H1 (cell line): ENCODE results near the gene MLEC. TPM values are rescaled to one million over a fixed set of nuclear protein-coding genes. Genes with fewer than 3 reads are reported as not detected.

Experiments
- CTCF ChIA-PET: fragments of 300-600 bp; sonication (Branson Sonifier 250); formaldehyde crosslinking; loops from one replicate; lab custom pipeline; 2021; ENCODE audit not compliant: partially characterized antibody; lab: Charles Lee
- POLR2A ChIA-PET: fragments of 300-600 bp; sonication (Branson Sonifier 250); formaldehyde crosslinking; loops from one replicate; lab custom pipeline; 2021; ENCODE audit warnings: inconsistent platforms; ENCODE audit not compliant: partially characterized antibody; lab: Charles Lee
- DNase-seq, 2 experiments: peaks; one replicate each; pipeline versions ENCODE4 v3.0.0 to v3.0.0-alpha.2; 2010 to 2022; ENCODE audit warnings: low spot score in 2 of 2, low read depth in 1 of 2, mixed read lengths in 1 of 2
- FAIRE-seq: peaks from 2 replicates; lab custom pipeline; 2011; peaks lifted over from hg19 to GRCh38; lab: Jason Lieb, UNC
- H2AFZ ChIP-seq: 2 replicates; pipeline ENCODE4 v1.8.1; 2012; ENCODE audit warnings: low read length, inconsistent platforms
- H2AK5ac ChIP-seq: 2 replicates; pipeline ENCODE4 v1.6.1; 2013; ENCODE audit warnings: low read depth, low read length
- H2BK120ac ChIP-seq: replicated peaks from 2 replicates; pipeline ENCODE3; 2013; ENCODE audit warnings: low read depth, low read length, inconsistent platforms
- H2BK12ac ChIP-seq: 2 replicates; pipeline ENCODE4 v1.6.1; 2013; ENCODE audit warnings: low read depth, low read length
- H2BK15ac ChIP-seq: 2 replicates; pipeline ENCODE4 v1.6.1; 2013; ENCODE audit warnings: low read length
- H2BK20ac ChIP-seq: 2 replicates; pipeline ENCODE4 v1.6.1; 2013; ENCODE audit warnings: low read length
- H2BK5ac ChIP-seq: 2 replicates; pipeline ENCODE4 v1.6.1; 2013; ENCODE audit warnings: low read depth, low read length
- H3K14ac ChIP-seq: 2 replicates; pipeline ENCODE4 v1.6.1; 2013; ENCODE audit warnings: inconsistent platforms; ENCODE audit not compliant: insufficient read length
- H3K18ac ChIP-seq: 2 replicates; pipeline ENCODE4 v1.6.1; 2013; ENCODE audit warnings: low read length; ENCODE audit errors: extremely low read depth
- H3K23ac ChIP-seq: 2 replicates; pipeline ENCODE4 v1.6.1; 2013; ENCODE audit warnings: inconsistent platforms; ENCODE audit not compliant: insufficient read length
- H3K23me2 ChIP-seq: 2 replicates; pipeline ENCODE4 v1.6.1; 2013; ENCODE audit warnings: low read depth, low read length
- H3K27ac ChIP-seq: 2 replicates; pipeline ENCODE4 v1.6.1; 2011; ENCODE audit warnings: low read depth, low read length, inconsistent platforms
- H3K27me3 ChIP-seq, 4 experiments: replicated peaks in 1 of 4; 1 replicate in 1 of 4; 2 replicates in 3 of 4; pipeline versions ENCODE4 v1.6.1 to v1.8.1; 2011 to 2013; ENCODE audit warnings: low read length in 3 of 4, mild to moderate bottlenecking in 3 of 4, inconsistent platforms in 2 of 4, mixed read lengths in 2 of 4, moderate library complexity in 1 of 4; ENCODE audit not compliant: control insufficient read depth in 3 of 4, insufficient read depth in 3 of 4; ENCODE audit errors: extremely low read depth in 1 of 4
- H3K36me3 ChIP-seq, 4 experiments: 2 replicates each; pipeline versions ENCODE4 v1.6.1 to v1.8.1; 2011 to 2013; ENCODE audit warnings: mild to moderate bottlenecking in 4 of 4, low read length in 3 of 4, moderate library complexity in 2 of 4, control low read depth in 1 of 4, inconsistent platforms in 1 of 4; ENCODE audit not compliant: insufficient read depth in 4 of 4, control insufficient read depth in 2 of 4
- H3K4ac ChIP-seq: replicated peaks from 2 replicates; pipeline ENCODE3; 2013; ENCODE audit warnings: low read length, low read depth, mixed read lengths, inconsistent platforms; ENCODE audit not compliant: insufficient read length
- H3K4me1 ChIP-seq, 4 experiments: replicated peaks in 1 of 4; 1 replicate in 1 of 4; 2 replicates in 3 of 4; pipeline versions ENCODE4 v1.6.1 to v1.8.1; 2011 to 2013; ENCODE audit warnings: low read length in 3 of 4, inconsistent platforms in 2 of 4, mixed read lengths in 1 of 4; ENCODE audit not compliant: insufficient read depth in 4 of 4, control insufficient read depth in 3 of 4
- H3K4me2 ChIP-seq, 2 experiments: 2 replicates each; pipeline versions ENCODE4 v1.6.1 to v1.8.1; 2011 to 2013; ENCODE audit warnings: low read depth in 2 of 2, low read length in 2 of 2, control low read depth in 1 of 2, inconsistent platforms in 1 of 2, mild to moderate bottlenecking in 1 of 2; ENCODE audit not compliant: insufficient read depth in 1 of 2
- H3K4me3 ChIP-seq, 4 experiments: fragments of 200-600, 300-600 bp in 1 of 4; sonication (generic), shearing (Covaris generic), sonication (Bioruptor Twin) in 1 of 4; 2 replicates each; pipeline versions ENCODE4 v1.5.1 to v1.8.1; 2011 to 2016; ENCODE audit warnings: low read length in 4 of 4, low read depth in 3 of 4, control low read depth in 2 of 4, inconsistent platforms in 2 of 4, mild to moderate bottlenecking in 2 of 4, mixed read lengths in 1 of 4, moderate library complexity in 1 of 4; ENCODE audit not compliant: insufficient read depth in 2 of 4; ENCODE audit errors: extremely low read depth in 1 of 4
- H3K56ac ChIP-seq: replicated peaks from 2 replicates; pipeline ENCODE3; 2013; ENCODE audit warnings: low read depth, mild to moderate bottlenecking, mixed read lengths, low read length, inconsistent platforms; ENCODE audit not compliant: insufficient read length
- H3K79me1 ChIP-seq: 2 replicates; pipeline ENCODE4 v1.6.1; 2013; ENCODE audit warnings: low read depth, low read length, control low read depth
- H3K79me2 ChIP-seq, 2 experiments: 2 replicates each; pipeline versions ENCODE4 v1.6.1 to v1.8.1; 2012 to 2013; ENCODE audit warnings: low read length in 2 of 2, mild to moderate bottlenecking in 2 of 2, inconsistent platforms in 1 of 2; ENCODE audit not compliant: insufficient read depth in 2 of 2, control insufficient read depth in 1 of 2
- H3K9ac ChIP-seq, 4 experiments: replicated peaks in 1 of 4; 1 replicate in 1 of 4; 2 replicates in 3 of 4; pipeline versions ENCODE4 v1.6.1 to v1.8.1; 2011 to 2013; ENCODE audit warnings: low read depth in 3 of 4, low read length in 3 of 4, control low read depth in 2 of 4, mild to moderate bottlenecking in 2 of 4, moderate library complexity in 2 of 4, inconsistent platforms in 1 of 4; ENCODE audit errors: extremely low read depth in 1 of 4
- H3K9me3 ChIP-seq, 2 experiments: 2 replicates each; pipeline versions ENCODE4 v1.6.1 to v1.8.1; 2012 to 2013; ENCODE audit warnings: mild to moderate bottlenecking in 2 of 2, moderate library complexity in 2 of 2, control low read depth in 1 of 2, inconsistent platforms in 1 of 2, low read depth in 1 of 2, low read length in 1 of 2, mixed read lengths in 1 of 2; ENCODE audit not compliant: insufficient read depth in 2 of 2
- H4K20me1 ChIP-seq, 2 experiments: replicated peaks in 1 of 2; 2 replicates each; pipeline versions ENCODE3 to v1.8.1; 2011 to 2013; ENCODE audit warnings: inconsistent platforms in 2 of 2, low read length in 2 of 2, mild to moderate bottlenecking in 1 of 2; ENCODE audit not compliant: insufficient read depth in 2 of 2, control insufficient read depth in 1 of 2
- H4K5ac ChIP-seq: 2 replicates; pipeline ENCODE4 v1.6.1; 2013; ENCODE audit warnings: low read length, low read depth, mixed read lengths, inconsistent platforms; ENCODE audit not compliant: insufficient read length
- H4K8ac ChIP-seq: 2 replicates; pipeline ENCODE4 v1.8.0; 2013; ENCODE audit warnings: mild to moderate bottlenecking, moderate library complexity, low read length, inconsistent platforms; ENCODE audit not compliant: insufficient read depth; ENCODE audit errors: extremely low read depth
- H4K91ac ChIP-seq: replicated peaks from 2 replicates; pipeline ENCODE3; 2013; ENCODE audit warnings: low read length, mixed read lengths, inconsistent platforms; ENCODE audit not compliant: insufficient read length
- KDM1A ChIP-seq: fragments of 200-600, 300-600 bp; sonication (generic); IDR thresholded peaks from 2 replicates; pipeline ENCODE4 v1.7.1; 2016; ENCODE audit warnings: mild to moderate bottlenecking, low read length, borderline replicate concordance
- SIN3A ChIP-seq, 2 experiments: IDR thresholded peaks in 1 of 2; conservative IDR thresholded peaks in 1 of 2; 2 replicates each; pipeline ENCODE4 v1.6.1; 2011 to 2012; ENCODE audit warnings: low read length in 2 of 2, improper control_type of control experiment in 1 of 2, low read depth in 1 of 2, mild to moderate bottlenecking in 1 of 2
- WGBS, 2 experiments: shearing (Covaris generic) in 1 of 2; methylation state at CpG; one replicate each; pipeline versions ENCODE4 v1.1.6 to v1.1.7; 2013 to 2015; ENCODE audit warnings: low lambda C conversion rate in 2 of 2, mixed read lengths in 2 of 2, inconsistent platforms in 1 of 2, low coverage in 1 of 2, missing lambda C conversion rate in 1 of 2; ENCODE audit not compliant: insufficient replicate concordance in 2 of 2, insufficient coverage in 1 of 2, insufficient read length in 1 of 2; ENCODE audit errors: extremely low coverage in 1 of 2, missing lambda C conversion rate in 1 of 2; 5-methylcytosine and 5-hydroxymethylcytosine counted together
- polyA plus RNA-seq, 7 experiments: library from polyadenylated mRNA; depleted of rRNA in 3 of 7; stranded (reverse) in 5 of 7; unstranded in 2 of 7; fragments of >200 nt in 5 of 7; fragments of 200-250 nt in 2 of 7; gene quantifications; 1 replicate in 5 of 7; 2 replicates in 1 of 7; 4 replicates in 1 of 7; pipeline versions ENCODE4 v1.2.1 to v1.2.3, GENCODE V29; 2011 to 2013; ENCODE audit warnings: missing spikeins in 2 of 7, mixed read lengths in 2 of 7
- total RNA-seq: library from RNA; stranded (reverse); fragmentation: NEBNext Ultra II Directional; extraction: Animal tissue kit (Norgen Biotek cat#: 25700); gene quantifications from 2 replicates; pipeline ENCODE4 v1.2.1, GENCODE V29; 2021

The MLEC gene
- total and polyA plus RNA-seq, 2 of the 8 experiments (the other 6 are each of a cell fraction or from before 2014, with no cell fraction given) = 37.1 to 260 TPM

- no peak overlapping the region for H2BK20ac ChIP-seq
- H3K9me3 ChIP-seq = no peaks in the 10 kb centered on the region
- H2BK5ac ChIP-seq = no peak overlapping the region
- H2BK120ac ChIP-seq = no peak overlapping the region
- no peak overlapping the region for H2AK5ac ChIP-seq
- H3K27ac ChIP-seq = no peak overlapping the region
- H3K4me1 ChIP-seq = peaks cover 3 to 18% (median 5%) of the 10 kb centered on the region in 4 experiments; a peak in 5 of 7 replicates
- H4K91ac ChIP-seq = no peak overlapping the region
- H3K9ac ChIP-seq = no peak overlapping the region
- ChIA-PET CTCF (interaction anchor here (1.6 to 1.9 kb wide), 3 partner anchors 10 to 51 kb away, joined by 5 to 11 read pairs (median 6); no protein-coding TSS in a partner anchor), POLR2A (interaction anchor here (0.6 to 6.6 kb wide), 5 partner anchors 8 to 55 kb away, joined by 3 to 42 read pairs (median 3); partner anchors contain the start of gene UNC119B)
- TF ChIP-seq SIN3A (conservative IDR thresholded peaks at IDR 0.05 in 1 of 2, IDR thresholded peaks at IDR 0.05 in 1 of 2; ENCODE audit: low read depth in 1 of 2, low read length in 2 of 2) (no peak), KDM1A (no peak)
- no peak overlapping the region for H4K8ac ChIP-seq
- H3K18ac ChIP-seq = no peak overlapping the region
- H3K27me3 ChIP-seq = no peaks in the 10 kb centered on the region
- peaks cover 3 to 5% of the 10 kb centered on the region in 2 experiments for H4K20me1 ChIP-seq
- H2BK12ac ChIP-seq = no peak overlapping the region
- H3K14ac ChIP-seq = no peak overlapping the region
- peaks cover 2 to 34% of the 10 kb centered on the region in 2 experiments for H3K79me2 ChIP-seq
- H3K4me2 ChIP-seq = no peak overlapping the region
- WGBS, 2 experiments = 100% methylated on average over 1 of the region's 1 CpG; no CpG with 5 or more reads in 1 of the 2 experiments
- no peak overlapping the region for H3K4me3 ChIP-seq
- H2BK15ac ChIP-seq = no peak overlapping the region
- FAIRE-seq (no peak), DNase-seq (no peak)
- H3K79me1 ChIP-seq = peaks cover 10% of the 10 kb centered on the region; the same call in 1 of the 2 replicates
- no peak overlapping the region for H3K23ac ChIP-seq
- no peak overlapping the region for H3K56ac ChIP-seq
- H3K23me2 ChIP-seq = no peaks in the 10 kb centered on the region
- no peak overlapping the region for H3K4ac ChIP-seq
- H4K5ac ChIP-seq = no peak overlapping the region
- peaks cover 28 to 80% (median 64%) of the 10 kb centered on the region in 4 experiments for H3K36me3 ChIP-seq
- H2AFZ ChIP-seq = no peak overlapping the region
These were observed 10.4 kb downstream of the MLEC start for GRCh38 chr12:120697344-120697743.
